WTC11 (cell line): ENCODE data around the gene XKR7. TPM values are rescaled to one million over a fixed set of nuclear protein-coding genes. Genes with fewer than 3 reads are reported as not detected.

Experiments used
- ATAC-seq: fragments of 200-7000 bp; cut with Tn5 transposase; 2 replicates; pipeline ENCODE4 v1.10.0; 2021; ENCODE audit warnings: mild to moderate bottlenecking, moderate library complexity
- CTCF ChIA-PET: fragments of 300-600 bp; sonication (Branson Sonifier 250); formaldehyde crosslinking; loops from one replicate; lab custom pipeline; 2021; ENCODE audit warnings: antibody characterized with exemption; lab: Charles Lee
- POLR2A ChIA-PET: fragments of 350-600 bp; sonication (Branson Sonifier 250); formaldehyde crosslinking; loops from one replicate; lab custom pipeline; 2021; ENCODE audit warnings: antibody characterized with exemption; lab: Charles Lee
- DNase-seq: peaks from one replicate; pipeline ENCODE4 v3.0.0; 2021; ENCODE audit warnings: low spot score
- H3K27ac Mint-ChIP-seq: 2 replicates; pipeline ENCODE4 v1.8.0; 2021; ENCODE audit warnings: mixed read lengths
- H3K27me3 Mint-ChIP-seq: 2 replicates; pipeline ENCODE4 v1.8.0; 2021; ENCODE audit warnings: low read depth, mild to moderate bottlenecking, moderate library complexity, mixed read lengths
- H3K36me3 Mint-ChIP-seq: 2 replicates; pipeline ENCODE4 v1.8.0; 2021; ENCODE audit warnings: mixed read lengths
- H3K4me1 Mint-ChIP-seq: 2 replicates; pipeline ENCODE4 v1.8.0; 2022; ENCODE audit warnings: mixed read lengths
- H3K4me3 Mint-ChIP-seq: 2 replicates; pipeline ENCODE4 v1.8.0; 2021; ENCODE audit warnings: mild to moderate bottlenecking, moderate library complexity, mixed read lengths
- H3K9me3 Mint-ChIP-seq: 2 replicates; pipeline ENCODE4 v1.8.0; 2021; ENCODE audit warnings: mixed read lengths
- AR ChIP-seq: fragments of 250-450 bp; sonication (Bioruptor Pico); IDR thresholded peaks from 2 replicates; pipeline ENCODE4 v1.9.0; 2021; ENCODE audit warnings: mild to moderate bottlenecking
- ELF4 ChIP-seq: sonication (generic); formaldehyde crosslinking; IDR thresholded peaks from 2 replicates; pipeline ENCODE4 v1.8.1; 2022; ENCODE audit warnings: low read depth, mild to moderate bottlenecking, moderate library complexity, missing genetic modification reagents
- EMX1 ChIP-seq: fragments of 250-450 bp; sonication (Bioruptor Pico); IDR thresholded peaks from 2 replicates; pipeline ENCODE4 v1.8.0; 2021; ENCODE audit warnings: mild to moderate bottlenecking
- ERG ChIP-seq: fragments of 250-450 bp; sonication (Bioruptor Pico); IDR thresholded peaks from 2 replicates; pipeline ENCODE4 v1.8.0; 2021; ENCODE audit warnings: mild to moderate bottlenecking
- ESRRA ChIP-seq: sonication (generic); formaldehyde crosslinking; IDR thresholded peaks from 2 replicates; pipeline ENCODE4 v1.8.1; 2022; ENCODE audit warnings: mild to moderate bottlenecking, missing genetic modification reagents, borderline replicate concordance
- HMGA2 ChIP-seq: fragments of 250-450 bp; sonication (Bioruptor Pico); IDR thresholded peaks from 2 replicates; pipeline ENCODE4 v1.4.0; 2021; ENCODE audit warnings: mild to moderate bottlenecking, moderate library complexity
- MLX ChIP-seq: sonication (generic); formaldehyde crosslinking; IDR thresholded peaks from 2 replicates; pipeline ENCODE4 v1.8.1; 2023; ENCODE audit warnings: mild to moderate bottlenecking, missing genetic modification reagents, moderate library complexity
- MXD4 ChIP-seq: fragments of 250-450 bp; sonication (Bioruptor Pico); IDR thresholded peaks from 2 replicates; pipeline ENCODE4 v1.8.0; 2021; ENCODE audit warnings: mild to moderate bottlenecking, moderate library complexity, borderline replicate concordance
- PREB ChIP-seq: sonication (generic); formaldehyde crosslinking; IDR thresholded peaks from 2 replicates; pipeline ENCODE4 v1.8.1; 2022; ENCODE audit warnings: mild to moderate bottlenecking, missing genetic modification reagents, moderate library complexity, borderline replicate concordance
- ZMAT4 ChIP-seq: fragments of 250-450 bp; sonication (Bioruptor Pico); IDR thresholded peaks from 2 replicates; pipeline ENCODE4 v1.9.0; 2021; ENCODE audit warnings: mild to moderate bottlenecking
- ZNF121 ChIP-seq: sonication (generic); formaldehyde crosslinking; IDR thresholded peaks from 2 replicates; pipeline ENCODE4 v1.8.0; 2023; ENCODE audit warnings: missing genetic modification reagents
- ZNF263 ChIP-seq: sonication (generic); formaldehyde crosslinking; IDR thresholded peaks from 2 replicates; pipeline ENCODE4 v1.8.1; 2022; ENCODE audit warnings: low read depth, mild to moderate bottlenecking, moderate library complexity, missing genetic modification reagents
- ZNF425 ChIP-seq: fragments of 250-450 bp; sonication (Bioruptor Pico); conservative IDR thresholded peaks from 2 replicates; pipeline ENCODE4 v1.9.0; 2021; ENCODE audit warnings: mild to moderate bottlenecking
- total RNA-seq: library from RNA; stranded (reverse); gene quantifications from 3 replicates; pipeline ENCODE4 v1.2.3, GENCODE V29; 2021

Gene XKR7
- total RNA-seq, 1 experiment from 2014 or later = 2.5 TPM

- no peaks in the 10 kb centered on the region for H3K9me3 Mint-ChIP-seq
- peaks cover 2% of the 10 kb centered on the region for H3K27me3 Mint-ChIP-seq
- POLR2A ChIA-PET = no interaction called here
- H3K27ac Mint-ChIP-seq = no peak overlapping the region; the same call in 1 of the 2 replicates
- H3K36me3 Mint-ChIP-seq = no peaks in the 10 kb centered on the region
- ATAC-seq (peak; percentile 68), DNase-seq (peak; percentile 42)
- no peak for TF ChIP-seq EMX1 (CRISPR knock-in tag)
- TF ChIP-seq ERG = no peak
- no peak for TF ChIP-seq HMGA2
- no peak for TF ChIP-seq MXD4 (CRISPR knock-in tag)
- TF ChIP-seq ZNF263 (CRISPR knock-in tag) = no peak
- no peak for TF ChIP-seq ELF4 (CRISPR knock-in tag)
- TF ChIP-seq ZMAT4 (CRISPR knock-in tag) = no peak
- TF ChIP-seq AR (CRISPR knock-in tag) = no peak
- TF ChIP-seq, all 79 proteins: peak for 0
- CTCF ChIA-PET = interaction anchor here (0.8 to 1.3 kb wide), 2 partner anchors 20 to 158 kb away, joined by 3 to 4 read pairs; no protein-coding TSS in a partner anchor
- Mint-ChIP-seq H3K4me3 (peak overlapping the region; percentile 41), H3K4me1 (peaks cover 59% of the 10 kb centered on the region)
Measured at GRCh38 chr20:32010666-32011065, 42.7 kb downstream of the XKR7 start.

GRCh38 chr20:32012159-32012688 lies 44.3 kb downstream of the XKR7 start:
- no peak for ATAC-seq
- peaks cover 53% of the 10 kb centered on the region for H3K4me1 Mint-ChIP-seq
- POLR2A ChIA-PET = no interaction called here

More at GRCh38 chr20:32012159-32012688, 44.3 kb downstream of the XKR7 start:
- TF ChIP-seq ZNF121 (peak; percentile 98), ESRRA (CRISPR knock-in tag) (no peak), MLX (no peak), ZNF425 (CRISPR knock-in tag) (no peak), PREB (CRISPR knock-in tag) (no peak), ELF4 (CRISPR knock-in tag) (no peak)
- H3K36me3 Mint-ChIP-seq = no peaks in the 10 kb centered on the region
- CTCF ChIA-PET = interaction anchor here (0.7 to 1.8 kb wide), 6 partner anchors 17 to 166 kb away, joined by 3 to 9 read pairs (median 4); partner anchors contain the start of gene PDRG1
- no peak overlapping the region for H3K4me3 Mint-ChIP-seq
- H3K27ac Mint-ChIP-seq = peak overlapping the region; percentile 41; the same call in 1 of the 2 replicates
- no peak for DNase-seq
- peaks cover 11% of the 10 kb centered on the region for H3K27me3 Mint-ChIP-seq
- no peaks in the 10 kb centered on the region for H3K9me3 Mint-ChIP-seq
